NCI-H2081 (cell line): ENCODE data around the gene LILRA5.
A peak's percentile ranks its signal among the peaks of the same experiment; 100 is the strongest.
"Not testable (repeated sequence)": the region's sequence is repeated elsewhere in the genome, so short reads cannot be mapped to it uniquely, and the experiment has no call there.

Experiments
- DNase-seq, 2 experiments: peaks; one replicate each; lab custom pipeline; 2025; lab: John Stamatoyannopoulos, UW

Gene LILRA5

DNA sequence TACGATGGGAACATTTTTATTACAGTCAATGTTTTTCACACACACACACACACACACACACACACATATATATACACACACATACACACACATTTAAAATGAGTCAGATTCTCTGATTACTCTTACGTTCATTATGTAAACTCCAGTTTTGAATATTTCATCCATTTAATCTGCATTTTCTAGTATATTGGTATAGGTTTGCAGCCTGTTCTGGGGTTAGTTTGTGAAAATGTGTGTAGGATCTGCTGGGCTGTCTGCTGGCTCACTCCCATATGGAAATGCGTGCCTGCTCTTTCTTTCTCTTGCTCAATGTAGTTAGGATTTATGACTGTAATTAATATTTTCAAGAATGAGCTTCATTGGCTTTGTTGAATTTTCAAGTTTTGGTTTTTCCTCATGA, 39.1 kb downstream of the LILRA5 start:
- DNase-seq = no peak

DNA sequence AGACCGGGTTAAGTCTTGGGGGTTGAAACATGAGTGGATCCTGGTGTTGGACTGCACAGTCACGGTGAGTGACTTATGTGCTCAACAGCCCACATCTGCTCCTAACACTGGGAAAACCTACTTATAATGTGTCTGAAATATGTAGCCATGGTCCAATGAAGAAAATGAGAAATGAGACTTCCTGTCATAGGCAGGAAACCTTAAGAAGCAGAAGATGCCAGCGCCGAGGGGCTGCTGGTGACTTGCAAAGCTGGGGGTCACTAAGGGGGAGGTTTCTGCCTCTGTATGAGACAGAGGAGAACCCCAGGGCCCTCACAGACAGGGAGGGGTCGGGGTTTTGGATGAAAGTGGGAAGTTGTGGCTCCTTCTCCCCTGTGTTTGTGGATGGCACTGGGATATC, 40.8 kb downstream of the LILRA5 start:
- DNase-seq = not testable (repeated sequence)

DNA sequence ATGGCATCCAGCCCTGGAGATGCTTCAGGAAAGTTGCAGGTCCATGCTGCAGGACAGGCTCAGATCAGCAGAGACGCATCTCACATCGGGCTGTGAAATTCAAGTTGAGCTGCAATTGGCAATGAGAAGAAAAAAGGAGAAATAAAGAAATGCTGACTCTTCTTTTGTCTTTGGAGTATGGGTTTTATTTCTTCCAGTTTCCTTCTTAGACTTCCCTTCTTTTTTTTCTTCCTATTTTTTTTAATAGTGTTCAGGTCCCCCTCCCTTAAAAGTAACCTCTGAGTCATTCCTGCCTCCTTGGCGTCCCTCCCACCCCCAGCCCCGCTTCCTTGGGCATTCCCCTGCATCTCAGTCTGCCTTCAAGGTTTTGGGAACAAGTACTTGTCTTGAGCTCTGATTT, 41.4 kb downstream of the LILRA5 start:
- not testable (repeated sequence) for DNase-seq

DNA sequence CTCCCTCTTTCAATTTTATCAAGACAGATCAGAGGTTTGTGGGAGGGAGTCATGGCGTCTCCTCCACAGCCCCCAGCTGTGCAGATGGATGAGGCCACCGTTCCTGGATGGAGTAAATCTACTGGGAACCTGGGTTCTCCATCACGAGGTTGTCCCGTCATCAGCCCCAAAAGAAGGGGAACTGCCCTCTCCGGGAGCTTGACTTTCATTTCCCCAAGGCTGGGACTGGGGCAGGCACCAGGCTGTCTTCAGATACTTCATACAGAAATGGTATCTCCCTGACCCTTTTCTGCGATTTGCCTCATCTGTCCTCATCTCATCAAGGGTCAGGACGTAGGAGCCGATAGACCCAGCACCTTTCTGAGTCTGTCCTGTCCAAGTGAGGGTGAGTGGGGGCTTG, 41.9 kb downstream of the LILRA5 start:
- no peak for DNase-seq

DNA sequence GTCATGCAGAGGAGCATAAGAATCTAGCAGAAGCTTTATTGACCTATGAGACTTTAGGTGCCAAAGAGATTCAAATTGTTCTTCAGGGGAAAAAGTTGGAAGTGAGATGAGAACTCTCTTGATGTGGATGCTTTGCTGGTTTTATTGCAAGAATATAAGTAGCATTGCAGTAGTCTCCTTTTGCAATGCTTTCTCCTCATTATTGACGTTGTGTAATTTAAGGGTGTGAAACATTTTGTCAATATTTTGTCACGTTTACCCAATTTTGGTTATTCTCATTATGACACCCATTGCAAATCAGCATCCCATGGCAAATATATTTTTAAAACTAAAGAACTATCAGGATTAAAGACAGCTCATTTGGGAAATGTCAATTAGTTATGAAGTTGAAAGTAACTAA, 44.0 kb downstream of the LILRA5 start:
- no peak for DNase-seq

DNA sequence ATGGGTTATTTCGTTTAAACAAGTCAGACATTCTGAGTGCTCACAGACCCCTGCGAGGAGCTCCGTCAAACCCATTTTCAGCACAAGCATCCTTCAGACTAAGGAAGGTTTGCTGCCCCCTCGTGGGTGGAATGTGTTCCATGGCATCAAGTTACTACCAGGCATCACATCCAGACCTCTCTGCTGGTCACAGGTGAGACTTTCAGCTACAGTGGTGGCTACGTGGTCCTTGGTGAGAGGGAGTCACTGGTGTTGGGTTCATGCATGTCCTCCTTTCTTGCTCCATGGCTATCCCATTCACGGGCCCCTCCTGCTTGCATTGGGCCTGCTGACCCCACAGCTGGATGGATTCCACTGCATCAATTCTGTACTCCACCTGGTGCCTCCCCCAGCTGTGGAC, 46.8 kb downstream of the LILRA5 start:
- peak; percentile 31 to 44 for DNase-seq

DNA sequence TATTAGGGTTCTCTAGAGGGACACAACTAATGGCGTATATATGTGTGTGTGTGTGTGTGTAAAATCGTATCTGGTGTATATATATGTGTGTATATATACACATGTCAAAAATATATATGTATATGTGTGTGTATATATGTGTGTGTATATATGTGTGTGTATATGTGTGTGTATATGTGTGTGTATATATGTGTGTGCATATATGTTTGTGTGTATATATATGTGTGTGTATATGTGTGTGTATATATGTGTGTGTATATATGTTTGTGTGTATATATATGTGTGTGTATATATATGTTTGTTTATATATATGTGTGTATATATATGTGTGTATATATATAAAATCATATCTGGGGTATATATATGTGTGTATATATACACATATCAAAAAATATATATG, 50.5 kb downstream of the LILRA5 start:
- no peak for DNase-seq

DNA sequence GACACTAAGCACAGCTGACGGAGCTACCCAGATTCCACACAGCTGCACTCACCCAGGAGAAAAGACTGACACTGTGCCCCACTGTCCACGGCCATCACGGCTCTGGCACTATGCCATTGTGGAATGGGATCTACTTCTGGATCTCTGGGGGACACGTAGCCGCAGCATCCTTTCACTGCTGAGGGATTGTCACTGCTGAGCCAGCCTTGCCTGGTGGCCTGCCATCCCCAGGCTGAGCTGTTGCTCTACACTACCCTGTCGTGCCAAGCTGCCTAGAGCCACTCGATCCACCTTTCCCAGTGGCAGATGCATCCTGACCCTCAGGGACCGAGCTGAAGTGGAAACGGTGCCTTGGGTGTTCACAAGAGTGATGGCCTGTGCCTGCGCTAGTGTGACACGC, 50.9 kb downstream of the LILRA5 start:
- no peak for DNase-seq

DNA sequence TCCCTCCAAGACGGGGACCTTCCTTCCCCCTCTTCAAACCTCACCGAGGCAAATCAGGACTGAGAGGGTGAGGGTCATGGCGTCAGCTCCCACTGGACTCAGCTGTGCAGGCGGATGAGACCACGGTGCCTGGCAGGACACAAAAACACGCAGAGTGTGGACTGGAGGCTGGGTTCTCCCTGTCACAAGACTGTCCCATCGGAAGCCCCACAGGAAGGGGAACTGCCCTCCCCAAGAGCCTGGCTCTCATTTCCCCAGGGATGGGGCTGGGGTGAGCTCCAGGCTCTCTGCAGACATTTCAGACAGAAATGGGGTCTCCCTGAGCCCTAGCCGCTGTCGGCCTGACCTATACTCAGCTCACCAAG, 55.9 kb downstream of the LILRA5 start, which contains the start of gene LILRB5:
LILRB5 (minus strand) TSS at position 158 of the 365 bp plus-strand sequence; CDS start at position 78, 80 bp downstream.
- no peak for DNase-seq
